Posterior cingulate gyrus (tissue), 11 donors: Measurements from ENCODE around the gene LRP1.

Source experiments
- DNase-seq, 10 donors: peaks; one replicate each; pipeline versions ENCODE4 v3.0.0 to v3.0.0-alpha.2; 2020 to 2021; ENCODE audit warnings: mixed read lengths in 3 of 10
- intact Hi-C: fragments of 100-400 bp; cut with DNase I; formaldehyde crosslinking; loops from one replicate; pipeline ENCODE4 v1.15.1; 2023

The LRP1 gene

GRCh38 chr12:57216921-57217879 is 88.9 kb downstream of the LRP1 start:
- no peak for DNase-seq
- intact Hi-C loops: no loop called here

DNA sequence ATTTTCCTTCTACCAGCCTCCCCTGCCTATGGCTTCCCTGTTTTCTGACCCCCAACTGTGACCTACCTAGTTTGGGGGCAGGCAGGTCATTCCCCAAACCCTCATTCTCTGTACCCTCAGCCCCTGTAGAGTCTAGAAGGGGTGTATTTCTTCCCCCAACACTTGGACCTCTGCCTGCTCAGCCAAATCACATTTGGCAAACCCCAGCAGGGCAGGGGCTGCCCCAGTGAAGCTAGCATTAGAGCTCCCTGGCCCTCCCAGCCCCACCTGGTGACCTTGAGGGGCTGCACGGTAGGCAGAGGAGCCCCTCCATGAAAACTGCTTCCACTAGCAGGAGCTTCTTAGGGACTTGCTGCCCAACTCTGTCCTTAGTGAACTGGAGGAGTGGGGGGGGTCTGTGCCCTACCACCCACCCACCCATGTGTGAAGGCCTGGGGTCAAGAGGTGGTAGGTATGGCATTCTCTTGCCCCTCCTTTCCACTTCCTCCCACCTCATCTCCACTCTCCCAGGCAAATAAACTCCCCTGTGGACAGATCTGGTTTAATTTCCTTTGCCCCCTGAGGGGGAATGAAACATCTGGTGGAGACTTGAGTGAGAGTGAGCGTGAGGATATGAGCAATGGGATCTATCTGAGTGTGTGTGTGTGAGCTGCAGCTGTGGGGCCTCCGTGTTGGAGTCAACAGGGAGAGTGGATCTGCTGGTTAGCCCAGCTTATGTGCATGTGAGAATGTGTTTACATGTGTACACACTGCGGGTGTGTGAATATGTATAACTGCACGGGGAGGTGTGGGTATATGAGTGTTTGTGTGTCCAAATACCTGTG is 90.0 kb downstream of the LRP1 start:
- intact Hi-C loops: no loop called here
- DNase-seq: no peak

DNA sequence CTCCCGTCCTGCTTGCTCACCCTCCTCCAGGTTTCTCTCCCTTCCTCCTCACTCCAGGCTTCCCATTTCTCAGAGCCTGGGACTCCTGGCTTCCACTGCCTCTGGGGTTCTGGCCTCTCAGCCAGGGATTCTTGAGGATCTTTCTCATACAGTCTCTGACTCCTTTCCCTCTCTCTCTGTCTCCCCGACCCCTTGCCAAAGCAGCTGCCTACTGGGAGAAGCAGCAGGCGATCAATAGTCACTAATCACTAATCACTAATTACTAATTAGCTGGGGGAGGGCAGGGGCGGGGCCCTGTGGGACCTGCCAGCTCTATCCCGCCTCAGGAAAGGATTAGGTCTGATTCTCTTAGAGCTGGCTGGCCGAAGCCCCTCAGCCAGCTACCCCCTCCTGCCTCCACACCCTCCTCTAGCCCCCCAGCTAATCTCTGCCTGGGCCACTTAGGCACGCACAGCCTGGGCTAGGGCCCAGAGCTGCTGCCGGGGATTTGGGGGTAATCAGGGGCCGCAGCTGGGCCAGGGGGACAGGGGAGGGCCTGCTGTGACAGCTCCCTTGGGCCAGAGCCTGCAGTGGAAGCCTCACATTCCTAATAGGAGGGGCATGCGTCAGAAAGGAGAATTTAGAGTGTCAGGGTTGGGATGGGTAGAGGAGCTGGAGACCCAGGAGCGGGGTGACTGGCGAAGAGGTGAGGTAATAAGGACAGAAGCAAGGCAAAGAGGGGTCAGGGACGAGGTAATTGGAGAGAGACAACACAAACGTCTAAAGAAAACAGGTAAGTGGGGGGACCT is 91.1 kb downstream of the LRP1 start:
- intact Hi-C loops: no loop called here
- DNase-seq: no peak

DNA sequence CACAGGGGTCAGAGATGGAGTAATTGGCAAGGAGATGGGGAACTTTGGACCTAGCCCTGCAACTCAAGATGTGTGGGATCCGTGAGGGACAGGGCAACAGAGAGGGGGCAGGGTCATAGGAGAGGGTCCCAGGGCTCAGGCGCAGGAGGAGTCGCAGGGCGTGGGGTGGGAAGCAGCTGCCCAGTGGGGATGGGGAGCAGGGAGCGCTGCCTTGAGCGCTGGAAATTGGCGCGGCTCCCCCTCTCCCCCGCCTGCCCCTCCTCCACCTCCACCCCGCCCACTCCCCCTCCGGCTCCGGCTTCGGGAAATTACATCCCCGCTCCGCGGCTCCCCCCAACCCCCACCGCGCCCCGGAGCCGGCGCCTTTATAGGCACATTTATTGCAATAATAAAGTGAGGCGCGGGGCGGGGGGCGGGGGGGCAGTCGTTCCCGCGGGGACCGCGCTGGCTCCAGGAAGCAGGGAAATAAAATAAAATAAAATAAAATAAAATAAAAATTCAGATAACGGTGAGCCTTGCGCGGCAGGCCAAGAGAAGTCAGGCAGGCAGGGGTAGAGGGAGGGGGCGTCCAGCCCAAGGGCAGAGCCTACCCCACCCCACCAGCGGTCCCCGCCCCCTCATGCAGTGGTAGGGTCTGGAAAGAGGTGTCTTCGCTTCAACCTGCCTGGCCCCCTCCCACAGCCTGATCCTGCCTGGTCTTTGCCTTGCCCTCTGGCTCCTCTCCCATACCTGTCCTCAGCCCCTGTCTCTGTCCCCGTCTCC is 91.9 kb downstream of the LRP1 start:
- intact Hi-C loops: no loop called here
- no peak for DNase-seq

- no peak for DNase-seq
- intact Hi-C loops: no loop called here
Measured at GRCh38 chr12:57220770-57221168, 92.5 kb downstream of the LRP1 start.

- no peak for DNase-seq
- intact Hi-C loops: no loop called here
Measured at GRCh38 chr12:57221169-57221917, 93.1 kb downstream of the LRP1 start.

- intact Hi-C loops: no loop called here
- DNase-seq: no peak
Measured at GRCh38 chr12:57222286-57223190, 94.3 kb downstream of the LRP1 start.

GRCh38 chr12:57223191-57224165 is 95.2 kb downstream of the LRP1 start:
- intact Hi-C loops: no loop called here
- no peak for DNase-seq

GRCh38 chr12:57224278-57224972 is 96.1 kb downstream of the LRP1 start:
- no peak for DNase-seq
- intact Hi-C loops: no loop called here

- DNase-seq: no peak
- intact Hi-C loops: no loop called here
Measured at GRCh38 chr12:57224973-57225679, 96.8 kb downstream of the LRP1 start.

GRCh38 chr12:57225680-57226210 is 97.5 kb downstream of the LRP1 start:
- intact Hi-C loops: no loop called here
- DNase-seq: no peak

- intact Hi-C loops: no loop called here
- no peak for DNase-seq
Measured at GRCh38 chr12:57226588-57227314, 98.5 kb downstream of the LRP1 start.

GRCh38 chr12:57227315-57228115 is 99.2 kb downstream of the LRP1 start:
- intact Hi-C loops: no loop called here
- DNase-seq: no peak

DNA sequence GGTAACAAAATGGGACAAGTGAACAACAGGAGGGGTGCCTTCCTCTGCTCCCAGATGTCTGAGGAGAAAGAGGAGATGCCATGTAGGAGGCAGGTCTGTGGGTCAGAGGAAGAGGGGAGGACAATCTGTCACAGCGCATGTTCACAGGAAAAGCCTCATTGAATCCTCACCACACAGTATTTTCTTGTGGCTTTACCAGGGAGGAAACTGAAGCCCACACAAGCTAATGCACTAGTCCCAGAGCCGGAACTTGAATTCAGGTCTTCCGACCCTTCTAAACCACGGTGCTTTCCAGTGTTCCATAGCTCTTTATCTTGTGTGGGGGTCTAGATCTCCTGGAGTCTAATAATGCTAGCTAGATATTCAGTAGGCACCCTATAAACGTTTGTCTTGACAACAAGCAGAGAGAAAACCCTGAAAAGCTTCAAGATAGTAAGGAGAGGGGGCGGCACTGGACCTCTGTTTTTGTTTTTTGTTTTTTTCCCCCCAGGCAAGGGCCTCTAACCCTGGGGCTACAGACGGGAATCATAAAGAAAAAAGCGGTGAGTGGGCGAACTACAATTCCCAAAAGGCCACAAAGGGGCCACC is 100.9 kb downstream of the LRP1 start:
- DNase-seq: no peak
- intact Hi-C loops: no loop called here
